Fibroblast of skin of scalp (primary cell): ENCODE data around the gene RDH8.
"Not testable (repeated sequence)": the region's sequence is repeated elsewhere in the genome, so short reads cannot be mapped to it uniquely, and the experiment has no call there.

Experiments used
- DNase-seq: peaks from one replicate; pipeline ENCODE4 v3.0.0-alpha.2; 2013

Gene RDH8

DNA sequence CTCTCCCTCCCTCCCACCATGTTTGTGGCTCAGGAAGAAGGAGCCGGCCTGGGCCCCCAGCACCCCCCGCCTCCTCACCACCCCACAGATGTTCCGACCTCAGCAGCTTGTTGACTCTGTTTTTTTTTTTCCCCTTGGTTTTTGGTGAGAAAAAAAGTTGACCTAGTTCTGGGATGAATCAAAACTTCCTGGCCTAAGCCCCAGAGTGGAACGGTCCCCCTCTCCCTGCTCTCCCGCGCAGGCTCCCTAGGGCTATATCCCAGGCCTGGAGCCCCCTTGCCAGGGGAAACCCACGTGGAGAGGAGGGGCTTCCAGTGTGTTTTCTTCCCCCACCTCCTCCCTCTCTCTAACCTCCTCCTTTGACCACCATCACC lies 7.0 kb upstream of the RDH8 start:
- DNase-seq: peak; percentile 88

DNA sequence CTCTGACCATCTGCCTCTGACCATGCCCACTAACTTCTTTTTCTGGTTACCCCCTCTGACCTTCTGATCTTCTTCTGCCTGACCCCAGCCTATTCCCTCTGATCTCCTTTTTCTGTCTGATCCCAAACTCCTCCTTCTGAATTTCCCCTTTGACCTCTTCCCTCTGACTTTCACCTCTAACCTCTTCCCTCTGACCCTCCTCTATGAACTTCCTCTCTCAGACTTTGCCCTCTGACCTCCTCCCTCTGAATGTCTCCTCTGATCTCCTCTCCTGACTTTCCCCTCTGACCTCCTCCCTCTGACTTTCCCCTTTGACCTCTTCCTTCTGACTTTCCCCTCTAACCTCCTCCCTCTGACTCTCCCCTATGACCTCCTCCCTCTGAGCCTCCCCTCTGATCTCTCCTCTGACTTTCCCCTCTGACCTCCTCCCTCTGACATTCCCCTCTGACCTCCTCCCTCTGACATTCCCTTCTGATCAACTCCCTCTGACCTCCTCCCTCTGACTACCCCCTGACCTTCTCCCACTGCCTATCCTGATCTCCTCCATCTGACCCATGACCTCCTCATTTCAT lies 6.4 kb upstream of the RDH8 start:
- no peak for DNase-seq

DNA sequence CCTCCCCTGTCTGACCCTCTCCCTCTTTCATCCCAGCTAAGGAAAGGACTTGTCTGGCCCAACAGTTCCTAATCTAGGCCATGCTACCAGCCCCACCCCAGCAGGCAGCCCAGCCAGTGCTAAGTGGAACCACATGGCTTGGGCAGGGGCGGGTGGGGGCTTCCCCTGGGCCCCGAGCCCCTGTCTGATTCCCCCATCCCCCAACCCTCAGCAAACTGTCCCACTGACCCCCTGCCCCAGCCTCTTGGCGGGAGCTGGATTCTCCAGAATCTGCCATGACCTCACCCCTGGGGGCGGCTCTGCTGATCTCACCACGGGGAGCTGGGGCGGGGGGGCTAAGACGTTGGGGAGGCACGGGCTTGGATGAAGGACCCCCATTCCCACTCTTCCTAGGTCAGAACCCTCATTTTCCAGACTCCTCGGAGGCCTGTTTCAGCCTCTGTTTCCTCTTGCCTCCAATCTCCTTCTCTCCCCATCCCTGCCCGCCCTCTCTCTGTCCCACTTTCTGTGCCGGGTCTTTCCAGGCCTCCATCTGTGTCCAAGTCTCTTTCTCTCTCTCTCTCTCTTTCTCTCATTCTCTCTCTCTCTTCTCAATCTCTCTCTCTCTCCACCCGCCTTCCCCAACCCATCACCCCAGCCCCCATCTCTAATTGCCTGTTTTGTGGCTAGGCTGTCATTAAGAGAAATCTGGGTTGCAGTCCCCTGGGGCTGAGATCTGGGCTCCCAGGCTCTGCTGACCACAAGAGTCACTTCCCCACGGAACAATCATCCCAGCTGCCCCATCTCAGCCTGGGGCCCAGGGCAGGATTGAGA lies 5.7 kb upstream of the RDH8 start:
- peak; percentile 93 for DNase-seq

DNA sequence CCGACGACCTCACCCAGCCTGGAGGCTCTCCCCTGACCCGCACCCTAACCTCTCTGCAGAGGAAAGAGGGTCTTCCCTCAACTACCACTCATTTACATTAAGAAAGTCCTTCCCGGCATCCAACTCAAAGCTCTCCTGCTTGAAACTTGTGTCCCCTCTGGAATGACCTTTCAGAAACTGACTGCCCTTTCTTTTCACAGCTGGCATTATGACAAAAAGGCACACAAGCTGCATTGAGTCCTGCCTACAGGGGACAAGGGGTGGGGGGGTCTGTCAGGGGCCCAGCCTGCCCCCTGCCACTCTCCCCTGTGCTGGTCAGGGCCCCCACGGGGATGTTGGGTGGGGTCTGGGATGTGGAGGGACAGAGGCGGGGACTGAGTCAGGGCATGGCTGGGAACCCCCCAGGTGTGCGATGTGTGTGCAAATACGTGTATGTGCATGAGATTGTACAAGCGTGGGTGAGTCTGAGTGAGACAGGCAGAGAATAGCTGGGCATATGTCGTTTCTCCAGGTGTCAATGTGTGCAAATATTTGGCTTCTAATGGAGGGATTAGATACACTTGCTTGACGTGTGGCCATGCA lies 5.0 kb upstream of the RDH8 start:
- DNase-seq: no peak

DNA sequence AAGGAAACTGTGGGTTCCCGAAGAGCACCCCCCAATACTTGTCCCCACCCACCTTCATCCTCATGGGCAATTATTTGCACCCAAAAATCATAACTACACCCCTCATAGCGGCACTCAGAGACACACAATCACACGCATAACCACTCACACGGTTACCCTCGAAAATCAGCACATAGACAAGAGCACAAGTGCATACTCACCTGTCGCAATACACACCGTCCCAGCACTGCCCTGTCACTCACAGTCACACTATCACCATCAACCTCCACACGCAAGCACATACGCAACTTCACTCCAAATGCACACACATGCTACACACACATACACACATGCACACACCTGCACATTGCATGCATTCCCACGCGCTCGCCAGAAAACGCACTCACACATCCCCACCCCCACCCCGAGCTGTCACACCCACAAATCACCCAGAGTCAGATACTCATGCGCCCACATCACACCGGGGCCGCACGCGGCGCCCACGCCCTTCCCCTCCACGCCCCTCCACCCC lies 3.5 kb upstream of the RDH8 start:
- no peak for DNase-seq

DNA sequence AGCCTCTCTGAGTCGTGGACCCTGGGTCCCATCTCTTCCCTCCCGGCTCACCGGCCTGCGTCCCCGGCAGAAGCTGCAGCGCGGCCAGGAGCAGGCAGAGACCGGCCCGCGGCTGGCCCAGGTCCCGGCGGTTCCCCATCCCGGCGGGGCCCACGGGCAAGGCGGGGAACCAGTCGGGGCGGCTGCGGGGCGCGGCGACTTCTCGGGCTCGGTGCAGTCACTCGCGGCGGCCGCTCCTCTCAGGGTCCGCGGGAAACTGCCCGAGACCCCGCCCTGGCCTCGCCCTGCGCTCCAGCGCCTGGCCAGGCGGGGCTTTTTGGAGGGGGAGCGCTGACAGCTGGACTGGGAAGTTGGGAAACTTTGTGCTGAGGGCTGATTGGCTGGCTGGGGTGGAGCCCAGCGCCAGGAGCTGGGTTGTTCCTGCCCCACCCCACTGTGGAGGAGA lies 3.0 kb upstream of the RDH8 start, which contains the start of gene COL5A3:
TSS of gene COL5A3 (minus strand) at position 258 of the 445 bp plus-strand sequence. CDS start at position 139, 119 bp downstream.
- peak; percentile 78 for DNase-seq

DNA sequence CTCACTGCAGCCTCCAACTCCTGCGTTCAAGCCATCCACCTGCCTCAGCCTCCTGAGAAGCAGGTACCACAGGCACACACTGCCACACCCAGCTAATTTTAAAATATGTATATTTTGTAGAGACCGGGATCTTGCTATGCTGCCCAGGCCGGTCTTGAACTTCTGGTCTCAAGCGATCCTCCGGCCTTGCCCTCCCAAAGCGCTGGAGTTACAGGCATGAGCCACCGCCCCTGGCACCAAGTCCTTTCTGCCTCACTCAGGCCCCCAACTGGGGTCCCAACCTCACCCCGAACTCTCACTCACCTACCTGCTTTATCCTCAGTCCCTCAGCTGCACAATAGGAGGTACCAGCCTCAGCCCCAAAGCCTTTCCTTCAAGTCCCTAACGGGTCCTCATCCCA lies 2.3 kb upstream of the RDH8 start:
- DNase-seq: no peak

DNA sequence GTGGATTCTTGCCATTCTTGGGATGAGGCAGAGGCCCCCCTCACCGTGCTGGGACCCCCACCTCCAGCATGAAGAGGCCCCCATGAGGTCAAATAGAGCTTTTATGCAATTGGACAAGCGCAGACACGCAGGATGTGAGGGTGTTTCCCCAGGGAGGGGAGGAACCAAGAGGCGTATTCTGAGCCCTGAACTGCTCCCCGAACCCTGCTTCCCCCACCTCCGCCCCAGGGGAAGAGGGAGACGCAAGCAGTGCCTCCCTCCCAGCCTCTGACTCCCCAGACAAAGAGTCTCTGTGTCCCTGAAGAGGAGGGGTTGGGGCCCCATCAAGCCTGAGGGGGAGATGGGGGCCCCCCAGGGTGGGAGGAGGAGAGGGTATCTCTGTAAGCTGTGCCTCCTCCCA lies 1.3 kb upstream of the RDH8 start:
- no peak for DNase-seq

DNA sequence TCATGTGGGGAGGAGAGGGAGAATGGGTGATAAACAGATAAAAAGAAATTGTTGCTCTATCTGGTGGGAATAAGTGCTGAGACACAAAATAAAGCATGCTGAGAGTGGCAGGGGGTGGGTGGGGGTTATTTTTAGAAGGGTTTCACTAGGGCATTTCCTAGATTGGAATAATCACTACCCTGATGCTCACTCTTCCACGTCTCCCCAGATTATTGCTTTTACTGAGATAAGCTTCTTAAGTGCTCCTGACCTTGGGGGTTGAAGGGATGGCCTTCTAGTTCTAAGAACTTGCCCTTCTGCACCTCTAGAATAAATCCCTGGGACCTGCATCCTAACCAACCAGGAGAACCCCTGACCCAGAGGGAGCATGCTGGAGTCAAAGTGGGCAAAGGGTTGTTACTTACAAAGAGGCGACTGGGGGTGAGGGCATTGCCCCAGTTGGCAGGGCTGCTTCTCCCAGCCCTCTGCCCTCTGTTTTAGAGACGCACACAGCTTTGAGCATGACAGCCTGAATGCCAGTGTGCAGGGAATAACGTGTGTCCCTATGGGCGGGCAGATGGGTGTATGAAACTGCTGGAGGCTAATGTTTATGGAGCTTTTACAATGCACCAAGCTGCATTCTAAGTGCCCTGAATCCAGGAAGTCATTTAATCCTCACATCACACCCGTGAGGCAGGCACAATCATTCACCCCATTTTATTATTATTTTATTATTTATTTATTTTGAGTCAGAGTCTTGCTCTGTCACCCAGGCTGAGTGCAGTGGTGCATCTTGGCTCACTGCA lies 743 bp downstream of the RDH8 start:
- no peak for DNase-seq

DNA sequence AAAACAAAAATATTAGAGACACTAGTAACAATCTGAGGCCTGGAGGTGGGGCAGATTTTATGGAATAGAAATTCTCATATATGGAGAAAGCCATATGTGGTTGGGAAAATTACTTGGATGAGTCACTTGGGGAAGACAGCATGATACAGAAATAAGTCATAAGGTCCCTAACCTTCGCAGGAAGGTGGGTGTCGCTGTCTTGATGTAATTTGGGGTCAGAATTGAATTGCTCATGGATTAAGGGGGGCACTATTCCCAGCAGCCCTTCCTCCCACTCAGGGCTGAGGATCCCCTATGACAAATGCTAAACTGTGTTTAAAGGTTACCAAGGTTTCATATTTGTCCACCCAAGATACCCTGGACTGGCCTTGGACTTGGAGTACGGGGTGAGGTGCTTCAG lies 5.0 kb downstream of the RDH8 start:
- DNase-seq: peak; percentile 82

DNA sequence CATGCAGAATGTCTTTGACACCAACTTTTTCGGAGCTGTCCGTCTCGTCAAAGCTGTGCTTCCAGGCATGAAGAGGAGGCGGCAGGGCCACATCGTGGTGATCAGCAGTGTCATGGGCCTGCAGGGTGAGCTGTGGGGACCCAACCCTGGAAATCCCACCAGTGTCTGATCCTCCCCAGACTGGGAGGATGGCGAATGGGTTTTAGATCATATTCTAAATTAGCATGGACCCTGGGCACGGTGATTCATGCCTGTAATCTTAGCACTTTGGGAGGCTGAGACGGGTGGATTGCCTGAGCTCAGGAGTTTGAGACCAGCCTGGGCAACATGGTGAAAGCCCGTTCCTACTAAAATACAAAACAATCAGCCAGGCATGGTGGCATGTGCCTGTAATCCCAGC lies 5.5 kb downstream of the RDH8 start:
- DNase-seq: peak; percentile 15

DNA sequence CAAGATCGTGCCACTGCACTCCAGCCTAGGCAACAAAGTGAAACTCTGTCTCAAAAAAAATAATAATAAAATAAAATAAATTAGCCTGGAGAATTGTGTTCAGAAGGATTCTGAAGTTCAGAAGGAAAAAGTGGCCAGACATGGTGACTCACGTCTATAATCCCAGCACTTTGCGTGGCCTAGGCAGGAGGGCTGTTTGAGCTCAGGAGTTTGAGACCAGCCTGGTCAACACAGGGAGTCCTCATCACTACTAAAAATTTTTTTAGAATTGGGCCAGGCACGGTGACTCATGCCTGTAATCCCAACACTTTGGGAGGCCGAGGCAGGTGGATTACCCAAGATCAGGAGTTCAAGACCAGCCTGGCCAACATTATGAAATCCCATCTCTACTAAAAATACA lies 6.0 kb downstream of the RDH8 start:
- peak; percentile 60 for DNase-seq

DNA sequence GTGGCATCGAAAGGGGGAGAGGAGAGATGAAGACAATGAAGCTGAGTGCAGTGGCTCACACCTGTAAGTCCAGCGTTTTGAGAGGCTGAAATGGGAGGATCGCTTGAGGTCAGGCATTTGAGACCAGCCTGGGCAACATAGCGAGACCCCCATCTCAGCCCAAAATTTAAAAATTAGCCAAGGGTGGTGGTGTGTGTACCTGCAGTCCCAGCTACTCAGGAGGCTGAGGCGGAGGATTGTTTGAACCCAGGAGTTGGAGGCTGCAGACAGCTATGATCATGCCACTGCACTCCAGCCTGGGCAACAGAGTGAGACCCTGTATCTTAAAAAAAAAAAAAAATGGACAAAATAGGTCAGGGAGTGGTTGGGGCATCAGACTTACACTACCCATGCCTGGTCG lies 7.6 kb downstream of the RDH8 start:
- DNase-seq: no peak

DNA sequence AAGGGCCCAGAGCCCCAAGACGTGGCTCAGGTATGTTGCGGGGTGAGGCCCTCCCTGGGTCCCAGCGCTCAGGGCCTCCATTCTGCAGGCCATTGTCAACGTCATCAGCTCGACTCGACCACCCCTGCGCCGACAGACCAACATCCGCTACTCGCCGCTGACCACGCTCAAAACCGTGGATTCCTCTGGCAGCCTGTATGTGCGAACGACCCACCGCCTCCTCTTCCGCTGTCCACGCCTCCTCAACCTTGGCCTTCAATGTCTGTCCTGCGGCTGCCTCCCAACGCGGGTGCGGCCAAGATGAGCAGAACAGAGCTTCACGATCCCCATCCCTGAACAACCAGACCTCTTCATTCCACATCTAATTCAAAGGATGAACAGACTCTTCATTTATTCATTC lies 8.2 kb downstream of the RDH8 start:
- DNase-seq: no peak

DNA sequence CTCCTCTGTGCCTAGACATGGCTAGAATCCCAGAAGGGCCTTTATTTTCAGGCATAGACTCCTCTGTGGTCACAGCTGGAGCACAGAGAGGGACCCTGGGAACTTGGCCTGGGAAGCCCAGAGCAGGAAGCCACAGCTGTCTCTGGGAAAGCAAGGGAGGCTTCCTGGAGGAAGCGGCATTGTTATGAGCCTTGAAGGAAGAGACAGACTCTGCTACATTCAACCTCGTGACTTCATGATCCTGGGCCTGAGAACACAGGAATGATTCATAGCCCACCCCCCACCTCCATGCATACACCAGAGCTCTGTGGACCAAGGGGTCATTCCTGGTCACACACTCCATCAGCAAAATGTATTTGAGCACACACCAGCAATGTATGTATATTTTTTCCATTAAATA lies 8.6 kb downstream of the RDH8 start:
- peak; percentile 39 for DNase-seq

DNA sequence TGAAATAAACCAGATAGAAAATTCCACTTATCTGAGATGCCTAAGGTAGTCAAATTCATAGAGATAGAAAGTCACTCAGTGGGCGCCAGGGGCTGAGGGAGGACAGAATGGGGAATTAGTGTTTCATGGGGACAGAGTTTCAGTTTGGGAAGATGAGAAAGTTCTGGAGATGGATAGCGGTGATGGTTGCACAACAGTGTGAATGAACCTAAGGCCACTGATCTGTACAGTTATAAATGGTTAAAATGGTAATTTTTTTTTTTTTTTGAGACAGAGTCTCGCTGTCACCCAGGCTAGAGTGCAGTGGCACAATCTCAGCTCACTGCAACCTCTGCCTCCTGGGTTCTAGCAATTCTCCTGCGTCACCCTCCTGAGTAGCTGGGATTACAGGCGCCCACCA lies 9.8 kb downstream of the RDH8 start:
- not testable (repeated sequence) for DNase-seq

DNA sequence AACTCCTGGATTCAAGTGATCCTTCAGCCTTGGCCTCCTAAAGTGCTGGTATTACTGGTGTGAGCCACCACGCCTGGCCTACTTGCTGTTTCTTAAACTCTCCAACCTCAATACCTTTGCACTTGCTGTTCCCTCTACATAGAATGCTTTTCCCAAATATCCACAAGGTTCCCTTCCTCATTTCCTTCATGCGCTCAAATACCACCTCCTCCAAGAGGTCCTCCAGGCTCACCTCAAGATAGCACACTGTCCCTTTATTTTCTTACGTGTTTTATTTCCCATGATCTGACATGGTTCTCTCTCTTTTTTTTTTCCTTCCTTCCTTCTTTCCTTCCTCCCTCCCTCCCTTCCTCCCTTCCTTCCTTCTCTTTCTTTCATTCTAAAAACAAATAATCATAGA lies 13.5 kb downstream of the RDH8 start:
- DNase-seq: no peak

DNA sequence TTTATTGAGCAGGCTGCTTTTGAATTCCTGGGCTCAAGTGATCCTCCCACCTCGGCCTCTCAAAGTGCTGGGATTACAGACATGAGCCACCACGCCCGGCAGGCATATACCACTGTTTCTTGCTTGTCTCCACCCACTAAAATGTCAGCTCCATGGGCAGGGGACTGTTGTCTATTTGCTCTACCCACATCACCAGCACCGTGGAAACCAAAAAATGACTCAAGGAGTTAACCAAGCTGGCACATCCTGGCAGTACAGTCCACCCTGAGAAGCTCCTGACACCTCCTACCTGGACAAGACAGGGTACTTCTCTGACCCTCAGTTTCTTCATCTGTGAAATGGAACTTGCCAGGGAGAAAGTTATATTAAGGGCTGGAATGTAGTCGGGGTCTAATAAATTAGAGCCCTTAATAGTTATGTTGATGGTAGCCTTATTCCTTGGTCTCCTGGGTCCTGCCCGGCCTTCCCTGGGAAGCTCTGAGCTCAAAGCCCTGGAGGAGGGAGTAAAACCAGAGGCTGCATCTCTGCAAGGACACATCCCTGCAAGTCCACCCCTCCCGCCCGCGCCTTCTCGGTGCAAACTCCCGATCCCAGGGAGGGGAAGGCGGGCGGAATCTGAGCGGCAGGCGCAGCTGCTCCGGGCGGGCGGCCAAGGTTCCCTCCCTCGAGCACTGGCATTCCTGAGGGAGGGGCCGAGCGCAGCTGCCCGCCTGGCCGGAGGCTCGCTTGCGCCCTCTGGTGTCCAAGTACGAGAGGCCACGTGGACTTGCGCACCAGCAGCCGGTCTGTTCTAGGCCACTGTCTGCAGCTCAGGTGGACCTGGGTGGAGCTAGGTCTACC lies 14.1 kb downstream of the RDH8 start:
- peak; percentile 96 for DNase-seq

DNA sequence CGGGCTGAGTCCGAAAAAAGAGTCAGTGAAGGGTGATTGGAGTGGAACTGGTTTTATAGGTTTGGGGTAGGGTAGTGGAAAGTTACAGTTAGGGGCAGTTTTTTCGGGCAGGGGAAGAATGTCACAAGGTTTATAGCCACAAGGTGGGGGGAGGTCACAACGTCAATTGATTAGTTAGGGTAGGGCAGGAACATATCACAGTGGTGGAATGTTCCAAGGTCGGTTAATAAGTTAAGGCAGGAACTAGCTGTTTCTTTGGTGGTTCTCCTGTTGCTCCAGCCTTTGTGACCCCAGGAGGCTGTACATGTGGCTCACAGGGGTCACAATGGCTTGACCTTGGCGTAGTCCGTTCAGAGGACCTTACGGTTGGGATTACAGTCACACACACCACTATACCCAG lies 20.3 kb downstream of the RDH8 start:
- DNase-seq: no peak

DNA sequence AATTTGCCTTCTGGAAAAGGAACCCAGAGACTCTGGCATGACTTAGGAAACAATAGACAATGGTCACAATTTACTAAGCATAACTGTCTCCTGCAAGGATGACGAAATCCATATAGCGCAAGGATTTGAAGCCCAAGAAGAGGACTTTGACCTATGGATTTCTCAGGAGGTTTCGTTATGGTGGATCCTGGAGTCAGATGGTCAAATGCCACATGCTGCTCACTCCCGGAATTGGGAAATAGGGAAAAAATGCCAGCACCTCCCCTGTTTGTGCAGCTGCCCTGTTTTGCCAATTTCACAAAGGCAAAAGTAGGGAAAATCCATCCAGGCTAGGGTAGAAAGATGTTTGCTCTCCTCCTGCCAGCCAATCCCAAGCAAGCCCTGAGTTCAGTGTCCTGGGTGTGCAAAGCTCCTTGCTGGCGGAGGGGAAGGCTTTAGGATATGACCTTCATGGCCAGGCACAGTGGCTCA lies 23.4 kb downstream of the RDH8 start:
- no peak for DNase-seq

DNA sequence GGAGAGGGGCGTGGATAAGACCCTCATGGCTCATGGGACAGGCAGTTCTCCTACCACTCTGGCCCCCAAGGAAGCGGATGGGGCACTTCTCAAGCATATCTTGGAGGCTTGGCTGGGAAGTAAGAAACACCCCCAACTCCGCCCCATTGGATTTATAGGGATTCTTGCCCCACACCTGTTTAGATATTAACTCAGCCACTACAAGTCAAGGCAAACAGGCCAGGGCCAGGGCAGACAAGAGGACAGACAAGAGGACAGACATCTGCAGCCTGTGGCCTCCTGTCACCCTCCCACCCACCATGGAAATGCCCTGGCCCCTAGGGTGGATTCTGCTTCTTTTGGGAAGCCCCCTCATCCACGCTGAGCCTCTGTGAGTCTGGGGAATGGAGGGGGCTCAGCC lies 24.1 kb downstream of the RDH8 start:
- no peak for DNase-seq

DNA sequence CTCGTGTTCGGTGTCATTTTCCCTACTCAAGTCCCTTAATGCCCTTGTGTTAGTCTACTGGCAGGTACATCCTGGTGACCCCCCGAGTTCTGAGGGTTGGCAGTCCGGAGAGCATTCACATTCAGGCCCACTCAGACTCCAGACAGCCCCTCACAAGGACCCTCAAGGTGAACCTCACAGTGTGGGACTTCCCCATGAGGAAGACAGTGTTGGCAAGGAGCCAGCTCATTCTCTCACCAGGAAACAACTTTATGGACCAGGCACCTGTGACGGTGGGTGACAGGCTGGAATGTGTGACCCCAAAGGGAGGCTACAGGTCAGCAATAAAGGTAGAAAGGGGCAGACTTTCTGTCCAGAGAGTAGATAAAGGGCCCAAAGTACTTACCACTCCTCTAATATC lies 24.5 kb downstream of the RDH8 start:
- DNase-seq: no peak
